GM10847 (cell line): ENCODE measurements around the gene NLGN1.

Experiments used
- POLR2A ChIP-seq: IDR thresholded peaks from 2 replicates; pipeline ENCODE4 v1.6.1; 2011; ENCODE audit not compliant: insufficient read length; ENCODE audit errors: extremely low read depth

Gene NLGN1

GRCh38 chr3:173843060-173843459 is 445.5 kb downstream of the NLGN1 start:
- no peak for TF ChIP-seq POLR2A

- no peak for TF ChIP-seq POLR2A
Measured at GRCh38 chr3:173846584-173846983, 449.0 kb downstream of the NLGN1 start.

- no peak for TF ChIP-seq POLR2A
Measured at GRCh38 chr3:173849489-173849888, 451.9 kb downstream of the NLGN1 start.

GRCh38 chr3:173857154-173857553 is 459.6 kb downstream of the NLGN1 start:
- no peak for TF ChIP-seq POLR2A

DNA sequence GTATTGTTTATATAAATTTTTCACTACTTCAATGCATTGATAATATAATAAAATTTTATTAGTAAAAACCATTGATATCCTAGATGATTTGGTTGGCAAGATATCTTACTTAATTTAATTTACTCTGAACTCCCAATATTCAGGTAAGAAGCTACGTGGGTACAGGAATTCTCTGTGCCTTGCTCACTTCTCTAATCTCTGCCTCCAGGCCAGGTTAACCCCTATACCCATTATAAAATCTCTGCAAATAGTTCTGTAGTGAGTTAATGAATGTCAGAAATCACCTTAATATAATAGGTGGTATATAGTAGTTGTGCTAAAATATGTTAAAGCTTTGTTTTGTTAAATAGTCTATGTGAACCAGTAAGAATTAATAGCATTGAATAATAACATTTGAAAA is 465.2 kb downstream of the NLGN1 start:
- no peak for TF ChIP-seq POLR2A

DNA sequence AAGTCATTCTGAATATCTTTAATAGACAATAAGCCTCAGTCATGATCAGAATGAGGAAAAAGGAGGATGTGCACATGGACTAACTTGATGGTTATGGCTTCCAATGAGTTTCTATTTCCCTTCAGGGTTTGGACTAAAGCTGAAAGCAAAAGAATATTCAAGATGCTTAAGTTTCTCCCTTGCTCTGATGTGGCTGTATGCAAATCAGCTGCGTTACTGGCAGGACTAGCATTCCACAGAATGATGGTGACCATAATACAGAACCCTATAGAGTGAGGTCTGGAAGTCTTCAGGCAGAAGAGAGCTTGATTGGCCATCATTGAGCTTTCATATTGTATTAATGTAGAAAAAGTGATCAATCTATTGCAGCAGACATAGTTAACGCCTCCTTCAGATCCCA is 466.0 kb downstream of the NLGN1 start:
- no peak for TF ChIP-seq POLR2A

GRCh38 chr3:173865900-173866498 is 468.5 kb downstream of the NLGN1 start:
- TF ChIP-seq POLR2A: no peak

DNA sequence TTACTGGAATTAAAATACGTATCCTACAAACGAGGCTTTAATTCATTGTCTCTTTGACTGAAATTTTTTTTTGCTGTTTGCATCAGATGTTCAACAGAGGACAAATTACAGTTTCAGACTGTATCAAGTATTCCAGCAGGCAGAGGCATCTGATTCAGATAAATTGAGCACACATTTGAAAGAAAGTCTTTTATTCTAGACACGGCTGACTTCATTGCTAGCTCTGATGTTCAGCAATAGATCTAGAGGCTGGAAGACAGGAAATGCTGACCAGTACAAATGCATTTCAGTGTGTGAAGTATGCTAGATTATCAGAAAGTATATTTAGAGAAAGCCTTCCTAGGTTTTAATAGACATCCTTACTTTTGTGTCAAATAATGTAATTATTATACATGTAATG is 472.2 kb downstream of the NLGN1 start:
- TF ChIP-seq POLR2A: no peak

DNA sequence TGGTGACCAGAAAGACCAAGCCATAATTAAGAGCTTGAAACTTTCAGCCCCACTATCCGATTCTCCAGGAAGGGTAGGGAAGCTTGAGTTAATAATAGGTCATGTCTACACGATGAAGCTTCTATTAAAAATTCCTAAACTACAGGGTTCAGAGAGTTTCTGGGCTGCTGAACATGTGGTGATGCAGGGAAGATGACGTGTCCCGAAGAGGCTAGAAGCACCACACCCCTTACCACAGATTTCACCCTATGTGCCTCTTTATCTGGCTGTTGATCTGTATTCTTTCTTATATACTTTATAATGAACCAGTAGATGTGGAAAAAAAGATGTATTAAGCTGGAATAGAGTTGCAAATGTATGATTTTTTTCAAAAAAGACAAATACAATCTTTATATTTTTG is 473.4 kb downstream of the NLGN1 start:
- no peak for TF ChIP-seq POLR2A

DNA sequence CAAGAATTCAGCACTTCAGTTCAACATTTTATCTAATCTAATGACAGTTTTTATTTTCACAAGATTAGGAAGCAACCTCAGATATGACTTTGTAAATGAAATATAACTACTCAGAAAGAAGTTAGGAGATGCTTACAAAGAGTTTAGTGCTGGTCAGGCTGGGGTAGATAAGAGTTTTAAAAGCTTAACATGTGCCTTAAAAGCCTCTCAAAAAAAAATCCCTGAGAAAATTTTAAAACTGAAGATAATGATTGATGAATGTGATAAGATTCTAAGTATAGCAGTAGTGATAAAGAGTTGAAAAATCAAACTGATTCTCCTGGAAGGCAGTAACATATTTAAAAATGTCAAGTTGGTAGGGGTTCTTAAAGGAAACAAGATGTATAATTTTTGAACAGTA is 478.2 kb downstream of the NLGN1 start:
- TF ChIP-seq POLR2A: no peak

DNA sequence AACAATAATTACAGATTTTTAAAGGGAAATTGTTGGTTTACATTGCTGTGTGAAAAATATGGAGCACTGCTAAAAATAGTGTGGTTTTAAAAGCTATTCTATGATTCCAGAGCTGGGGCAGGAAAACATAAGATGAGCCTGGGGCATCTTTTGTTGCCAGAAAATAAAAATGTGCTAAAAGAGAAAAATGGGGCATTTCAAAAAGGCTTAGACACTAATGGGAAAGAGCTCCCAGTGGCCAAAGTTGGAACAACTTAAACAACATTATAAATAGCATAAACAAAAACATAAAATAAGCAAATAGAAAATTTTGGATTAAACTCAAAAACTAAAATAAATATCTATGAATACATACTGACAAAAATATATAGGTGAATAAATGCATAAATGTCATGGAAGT is 478.9 kb downstream of the NLGN1 start:
- TF ChIP-seq POLR2A: no peak

- TF ChIP-seq POLR2A: no peak
Measured at GRCh38 chr3:173887888-173888287, 490.3 kb downstream of the NLGN1 start.

DNA sequence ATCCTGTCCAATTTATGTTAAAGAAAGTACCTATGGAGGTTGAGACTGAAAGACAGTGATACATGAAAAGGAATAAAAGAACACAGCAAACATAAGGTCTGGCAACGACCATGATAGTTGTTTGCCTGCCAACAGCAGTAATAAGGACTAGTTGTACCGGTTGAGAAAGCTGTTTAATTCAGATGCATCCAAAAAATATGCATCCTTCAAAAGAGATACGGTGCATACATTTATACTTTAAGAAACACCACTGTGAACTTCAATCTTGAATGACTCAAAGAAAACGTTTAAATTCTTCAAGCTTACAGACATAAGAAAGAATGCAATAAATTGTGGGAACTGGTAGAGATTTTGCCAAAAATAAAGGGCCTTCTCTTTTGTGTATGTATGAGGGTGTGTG is 492.1 kb downstream of the NLGN1 start:
- no peak for TF ChIP-seq POLR2A

GRCh38 chr3:173890091-173890490 is 492.5 kb downstream of the NLGN1 start:
- TF ChIP-seq POLR2A: no peak

DNA sequence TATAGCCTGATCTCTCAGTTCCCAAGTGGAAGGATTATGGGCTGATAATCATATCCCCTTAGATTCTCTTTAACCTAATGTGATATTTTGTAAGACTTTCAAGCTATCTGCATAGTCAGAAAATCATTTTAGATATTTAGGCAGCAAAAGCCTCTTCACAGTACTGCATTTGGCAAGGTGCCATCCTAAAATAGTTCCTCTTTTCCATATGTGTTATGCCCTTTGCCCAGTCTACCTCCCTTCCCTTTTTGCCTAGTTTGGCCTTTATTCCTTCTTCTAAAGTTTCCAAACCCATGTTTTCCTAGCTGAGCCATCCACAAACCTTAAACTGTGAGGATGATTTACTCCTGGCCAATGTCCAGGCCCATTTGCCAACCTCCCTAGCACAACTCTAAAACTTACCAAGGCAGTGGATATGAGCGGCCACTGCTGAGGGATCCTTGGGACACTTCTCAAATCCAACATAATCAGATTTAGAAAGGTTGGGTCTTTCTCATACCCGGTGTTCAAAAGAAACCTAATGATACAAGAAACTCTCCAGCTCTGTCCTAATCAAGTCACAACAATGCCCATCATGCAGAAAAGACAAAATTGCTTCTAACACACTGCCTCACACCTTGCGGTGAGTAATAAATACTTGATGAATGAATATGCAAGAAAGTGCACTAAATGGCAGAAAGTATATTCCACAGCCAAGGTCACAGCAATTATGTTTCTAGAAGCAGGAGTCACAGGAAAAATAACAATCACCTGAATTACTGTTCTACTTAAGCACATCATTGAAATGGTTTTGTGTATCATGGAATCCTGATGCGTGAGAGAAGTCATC is 493.9 kb downstream of the NLGN1 start:
- no peak for TF ChIP-seq POLR2A

GRCh38 chr3:173892547-173892946 is 495.0 kb downstream of the NLGN1 start:
- no peak for TF ChIP-seq POLR2A

- no peak for TF ChIP-seq POLR2A
Measured at GRCh38 chr3:173893066-173893465, 495.5 kb downstream of the NLGN1 start.
